GM23338 (cell line): ENCODE data around the gene USP7. TPM values are rescaled to one million over a fixed set of nuclear protein-coding genes. Genes with fewer than 3 reads are reported as not detected.
"Not testable (repeated sequence)": the region's sequence is repeated elsewhere in the genome, so short reads cannot be mapped to it uniquely, and the experiment has no call there.

Experiments used
- ATAC-seq: fragments of 200-7000 bp; cut with Tn5 transposase; 3 replicates; pipeline ENCODE4 v1.9.1; 2020
- DNase-seq: peaks from one replicate; pipeline ENCODE4 v3.0.0-alpha.2; 2015; ENCODE audit warnings: low spot score
- H2AFZ ChIP-seq: fragments of 200-600 bp; sonication (generic); 2 replicates; pipeline ENCODE4 v1.8.0; 2016; ENCODE audit warnings: antibody characterized with exemption, mild to moderate bottlenecking, moderate library complexity
- H3F3A ChIP-seq: fragments of 200-600 bp; sonication (generic); replicated peaks from 2 replicates; pipeline ENCODE4 v1.8.0; 2017; ENCODE audit warnings: antibody characterized with exemption, mixed run types, low read depth
- H3K27ac ChIP-seq: fragments of 200-600 bp; sonication (generic); 2 replicates; pipeline ENCODE4 v1.6.1; 2016; ENCODE audit warnings: low read depth
- H3K27me3 ChIP-seq: fragments of 200-600 bp; sonication (generic); 2 replicates; pipeline ENCODE4 v1.8.0; 2016; ENCODE audit warnings: mild to moderate bottlenecking, mixed run types, moderate library complexity; ENCODE audit not compliant: insufficient read depth
- H3K36me3 ChIP-seq: fragments of 200-600 bp; sonication (generic); 2 replicates; pipeline ENCODE4 v1.8.0; 2016; ENCODE audit warnings: mild to moderate bottlenecking; ENCODE audit not compliant: insufficient read depth
- H3K4me1 ChIP-seq: fragments of 200-600 bp; sonication (generic); 2 replicates; pipeline ENCODE4 v1.8.0; 2016; ENCODE audit warnings: mild to moderate bottlenecking, moderate library complexity; ENCODE audit not compliant: insufficient read depth
- H3K4me2 ChIP-seq: fragments of 200-600 bp; sonication (generic); 2 replicates; pipeline ENCODE4 v1.7.1; 2017; ENCODE audit warnings: mixed run types
- H3K4me3 ChIP-seq: fragments of 200-600 bp; sonication (generic); 2 replicates; pipeline ENCODE4 v1.6.1; 2016; ENCODE audit warnings: mixed run types
- H3K79me2 ChIP-seq: fragments of 200-600 bp; sonication (generic); replicated peaks from 2 replicates; pipeline ENCODE4 v1.8.0; 2017; ENCODE audit warnings: mild to moderate bottlenecking; ENCODE audit not compliant: insufficient read depth
- H3K9me2 ChIP-seq: fragments of 200-600 bp; sonication (generic); 2 replicates; pipeline ENCODE4 v1.8.0; 2017; ENCODE audit not compliant: insufficient read depth
- H4K20me1 ChIP-seq: fragments of 200-600 bp; sonication (generic); replicated peaks from 2 replicates; pipeline ENCODE4 v1.8.0; 2017; ENCODE audit warnings: mild to moderate bottlenecking; ENCODE audit not compliant: insufficient read depth
- H3K27ac Mint-ChIP-seq: 2 replicates; pipeline ENCODE4 v1.8.0; 2020; ENCODE audit warnings: inconsistent platforms, mild to moderate bottlenecking, moderate library complexity, mixed read lengths
- H3K27me3 Mint-ChIP-seq: 3 replicates; pipeline ENCODE4 v1.8.0; 2022; ENCODE audit warnings: low read depth, mild to moderate bottlenecking, moderate library complexity, mixed read lengths, inconsistent platforms; ENCODE audit not compliant: insufficient read depth, poor library complexity
- H3K36me3 Mint-ChIP-seq: 3 replicates; pipeline ENCODE4 v1.8.0; 2021; ENCODE audit warnings: low read depth, mild to moderate bottlenecking, inconsistent platforms, moderate library complexity, mixed read lengths
- H3K4me1 Mint-ChIP-seq: 3 replicates; pipeline ENCODE4 v1.8.0; 2020; ENCODE audit warnings: mild to moderate bottlenecking, inconsistent platforms, mixed read lengths
- H3K4me3 Mint-ChIP-seq: 3 replicates; pipeline ENCODE4 v1.8.0; 2021; ENCODE audit warnings: moderate library complexity, mild to moderate bottlenecking, inconsistent platforms, mixed read lengths
- H3K9me3 Mint-ChIP-seq: 3 replicates; pipeline ENCODE4 v1.8.0; 2020; ENCODE audit warnings: moderate library complexity, mild to moderate bottlenecking, inconsistent platforms, mixed read lengths
- NANOG ChIP-seq: IDR thresholded peaks from 2 replicates; pipeline ENCODE4 v1.6.1; 2016; ENCODE audit warnings: antibody characterized with exemption, borderline replicate concordance
- REST ChIP-seq: IDR thresholded peaks from one replicate; pipeline ENCODE4 v1.6.1; 2018; ENCODE audit warnings: antibody characterized with exemption; ENCODE audit not compliant: unreplicated experiment
- polyA plus RNA-seq: library from polyadenylated mRNA; unstranded; fragments of >200 nt; fragmentation: Nextera tagmentation; extraction: Ambion mirVana; gene quantifications from 2 replicates; pipeline ENCODE4 v1.2.1, GENCODE V29; 2016
- total RNA-seq: library from RNA; depleted of rRNA; stranded (reverse); fragments of >200 nt; shearing (Covaris generic); gene quantifications from 2 replicates; pipeline ENCODE4 v1.2.3, GENCODE V29; 2014
- TF ChIP-seq, protein P1 (sequence below): fragments of 250-450 bp; sonication (Bioruptor Pico); IDR thresholded peaks from 2 replicates; pipeline ENCODE4 v1.5.0; 2020; ENCODE audit warnings: mild to moderate bottlenecking, moderate library complexity

Gene USP7
- total and polyA plus RNA-seq, 2 experiments from 2014 or later, result 42.3 to 130 TPM

DNA sequence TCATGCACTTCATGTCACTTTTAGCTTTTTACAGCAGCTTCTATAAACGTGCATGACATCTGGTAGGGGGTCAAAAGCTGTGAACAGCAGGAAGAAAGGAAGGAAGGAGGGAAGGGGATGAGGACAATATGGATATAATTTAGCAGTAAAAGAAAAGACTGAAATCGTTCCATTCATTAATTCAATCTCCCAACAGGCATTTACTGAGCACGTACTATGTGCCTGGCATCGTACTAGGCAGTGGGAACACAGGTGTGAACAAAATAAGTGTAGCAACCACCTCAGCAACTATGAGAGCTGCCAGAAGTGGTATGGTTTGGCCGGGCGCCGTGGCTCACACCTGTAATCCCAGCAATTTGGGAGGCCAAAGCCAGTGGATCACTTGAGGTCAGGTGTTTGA is 19.1 kb upstream of the USP7 start (continued):
- no peak for TF ChIP-seq REST
- TF ChIP-seq NANOG, result no peak

GRCh38 chr16:8981901-8982300 is 18.2 kb upstream of the USP7 start:
- H4K20me1 ChIP-seq, ATAC-seq, H2AFZ ChIP-seq, H3K4me3 Mint-ChIP-seq, H3K36me3 ChIP-seq, H3K4me1 ChIP-seq, H3F3A ChIP-seq, H3K4me1 Mint-ChIP-seq, H3K79me2 ChIP-seq, DNase-seq, H3K27ac Mint-ChIP-seq, H3K9me2 ChIP-seq, H3K4me3 ChIP-seq, H3K27me3 ChIP-seq, H3K27ac ChIP-seq, H3K4me2 ChIP-seq: not testable (repeated sequence)
- Mint-ChIP-seq H3K9me3 (peaks cover 21% of the 10 kb centered on the region), H3K27me3 (peaks cover 13% of the 10 kb centered on the region), H3K36me3 (peaks cover 13% of the 10 kb centered on the region)

GRCh38 chr16:8976189-8976588 is 12.5 kb upstream of the USP7 start:
- not testable (repeated sequence) for DNase-seq, ATAC-seq, H3K4me1 Mint-ChIP-seq, H3K27me3 ChIP-seq, H3K27ac Mint-ChIP-seq, H3K9me2 ChIP-seq, H3K4me1 ChIP-seq, H3K4me3 Mint-ChIP-seq, H2AFZ ChIP-seq, H3K36me3 ChIP-seq, H3K27ac ChIP-seq, H3K9me3 Mint-ChIP-seq, H3K79me2 ChIP-seq, H3F3A ChIP-seq, H3K36me3 Mint-ChIP-seq, H3K4me2 ChIP-seq, H3K4me3 ChIP-seq, H4K20me1 ChIP-seq, H3K27me3 Mint-ChIP-seq

DNA sequence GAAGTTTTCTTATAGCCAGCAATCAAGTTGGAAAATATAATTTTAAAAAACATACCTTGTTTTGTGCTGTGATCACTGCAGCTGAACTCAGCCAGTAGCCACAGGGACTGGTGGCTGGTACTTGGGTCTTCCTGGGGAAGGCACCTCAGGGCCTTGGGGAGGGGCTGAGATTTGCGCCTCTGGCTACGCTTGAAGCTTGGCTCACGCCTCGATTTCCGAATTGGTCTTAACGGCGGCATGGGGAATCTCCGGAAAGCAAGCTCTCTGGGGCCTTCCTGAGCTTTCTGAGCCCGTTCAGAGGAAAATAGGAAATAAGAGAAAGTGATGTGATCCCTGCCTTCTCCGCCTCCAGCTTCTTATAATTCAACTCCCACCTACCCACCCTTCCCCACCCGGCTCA is 11.3 kb upstream of the USP7 start:
- ATAC-seq, result no peak
- no peaks in the 10 kb centered on the region for H3K27me3 ChIP-seq

More for the DNA sequence above, 11.3 kb upstream of the USP7 start:
- DNase-seq, result no peak
- Histone ChIP-seq H3K79me2 (no peaks in the 10 kb centered on the region), H3K4me3 (no peak overlapping the region), H4K20me1 (no peaks in the 10 kb centered on the region), H3F3A (peaks cover 9% of the 10 kb centered on the region; the same call in 1 of the 2 replicates), H3K36me3 (no peaks in the 10 kb centered on the region), H2AFZ (peak overlapping the region; percentile 90), H3K27ac (no peak overlapping the region), H3K4me1 (peaks cover 6% of the 10 kb centered on the region; the same call in 1 of the 2 replicates), H3K4me2 (peak overlapping the region; percentile 48; the same call in 1 of the 2 replicates), H3K9me2 (no peaks in the 10 kb centered on the region)
- Mint-ChIP-seq H3K9me3 (peaks cover 10% of the 10 kb centered on the region; the same call in 2 of the 3 replicates), H3K4me3 (no peak overlapping the region), H3K36me3 (peaks cover 6% of the 10 kb centered on the region), H3K27ac (no peak overlapping the region), H3K27me3 (no peaks in the 10 kb centered on the region), H3K4me1 (no peaks in the 10 kb centered on the region)
- TF ChIP-seq, protein P1, sequence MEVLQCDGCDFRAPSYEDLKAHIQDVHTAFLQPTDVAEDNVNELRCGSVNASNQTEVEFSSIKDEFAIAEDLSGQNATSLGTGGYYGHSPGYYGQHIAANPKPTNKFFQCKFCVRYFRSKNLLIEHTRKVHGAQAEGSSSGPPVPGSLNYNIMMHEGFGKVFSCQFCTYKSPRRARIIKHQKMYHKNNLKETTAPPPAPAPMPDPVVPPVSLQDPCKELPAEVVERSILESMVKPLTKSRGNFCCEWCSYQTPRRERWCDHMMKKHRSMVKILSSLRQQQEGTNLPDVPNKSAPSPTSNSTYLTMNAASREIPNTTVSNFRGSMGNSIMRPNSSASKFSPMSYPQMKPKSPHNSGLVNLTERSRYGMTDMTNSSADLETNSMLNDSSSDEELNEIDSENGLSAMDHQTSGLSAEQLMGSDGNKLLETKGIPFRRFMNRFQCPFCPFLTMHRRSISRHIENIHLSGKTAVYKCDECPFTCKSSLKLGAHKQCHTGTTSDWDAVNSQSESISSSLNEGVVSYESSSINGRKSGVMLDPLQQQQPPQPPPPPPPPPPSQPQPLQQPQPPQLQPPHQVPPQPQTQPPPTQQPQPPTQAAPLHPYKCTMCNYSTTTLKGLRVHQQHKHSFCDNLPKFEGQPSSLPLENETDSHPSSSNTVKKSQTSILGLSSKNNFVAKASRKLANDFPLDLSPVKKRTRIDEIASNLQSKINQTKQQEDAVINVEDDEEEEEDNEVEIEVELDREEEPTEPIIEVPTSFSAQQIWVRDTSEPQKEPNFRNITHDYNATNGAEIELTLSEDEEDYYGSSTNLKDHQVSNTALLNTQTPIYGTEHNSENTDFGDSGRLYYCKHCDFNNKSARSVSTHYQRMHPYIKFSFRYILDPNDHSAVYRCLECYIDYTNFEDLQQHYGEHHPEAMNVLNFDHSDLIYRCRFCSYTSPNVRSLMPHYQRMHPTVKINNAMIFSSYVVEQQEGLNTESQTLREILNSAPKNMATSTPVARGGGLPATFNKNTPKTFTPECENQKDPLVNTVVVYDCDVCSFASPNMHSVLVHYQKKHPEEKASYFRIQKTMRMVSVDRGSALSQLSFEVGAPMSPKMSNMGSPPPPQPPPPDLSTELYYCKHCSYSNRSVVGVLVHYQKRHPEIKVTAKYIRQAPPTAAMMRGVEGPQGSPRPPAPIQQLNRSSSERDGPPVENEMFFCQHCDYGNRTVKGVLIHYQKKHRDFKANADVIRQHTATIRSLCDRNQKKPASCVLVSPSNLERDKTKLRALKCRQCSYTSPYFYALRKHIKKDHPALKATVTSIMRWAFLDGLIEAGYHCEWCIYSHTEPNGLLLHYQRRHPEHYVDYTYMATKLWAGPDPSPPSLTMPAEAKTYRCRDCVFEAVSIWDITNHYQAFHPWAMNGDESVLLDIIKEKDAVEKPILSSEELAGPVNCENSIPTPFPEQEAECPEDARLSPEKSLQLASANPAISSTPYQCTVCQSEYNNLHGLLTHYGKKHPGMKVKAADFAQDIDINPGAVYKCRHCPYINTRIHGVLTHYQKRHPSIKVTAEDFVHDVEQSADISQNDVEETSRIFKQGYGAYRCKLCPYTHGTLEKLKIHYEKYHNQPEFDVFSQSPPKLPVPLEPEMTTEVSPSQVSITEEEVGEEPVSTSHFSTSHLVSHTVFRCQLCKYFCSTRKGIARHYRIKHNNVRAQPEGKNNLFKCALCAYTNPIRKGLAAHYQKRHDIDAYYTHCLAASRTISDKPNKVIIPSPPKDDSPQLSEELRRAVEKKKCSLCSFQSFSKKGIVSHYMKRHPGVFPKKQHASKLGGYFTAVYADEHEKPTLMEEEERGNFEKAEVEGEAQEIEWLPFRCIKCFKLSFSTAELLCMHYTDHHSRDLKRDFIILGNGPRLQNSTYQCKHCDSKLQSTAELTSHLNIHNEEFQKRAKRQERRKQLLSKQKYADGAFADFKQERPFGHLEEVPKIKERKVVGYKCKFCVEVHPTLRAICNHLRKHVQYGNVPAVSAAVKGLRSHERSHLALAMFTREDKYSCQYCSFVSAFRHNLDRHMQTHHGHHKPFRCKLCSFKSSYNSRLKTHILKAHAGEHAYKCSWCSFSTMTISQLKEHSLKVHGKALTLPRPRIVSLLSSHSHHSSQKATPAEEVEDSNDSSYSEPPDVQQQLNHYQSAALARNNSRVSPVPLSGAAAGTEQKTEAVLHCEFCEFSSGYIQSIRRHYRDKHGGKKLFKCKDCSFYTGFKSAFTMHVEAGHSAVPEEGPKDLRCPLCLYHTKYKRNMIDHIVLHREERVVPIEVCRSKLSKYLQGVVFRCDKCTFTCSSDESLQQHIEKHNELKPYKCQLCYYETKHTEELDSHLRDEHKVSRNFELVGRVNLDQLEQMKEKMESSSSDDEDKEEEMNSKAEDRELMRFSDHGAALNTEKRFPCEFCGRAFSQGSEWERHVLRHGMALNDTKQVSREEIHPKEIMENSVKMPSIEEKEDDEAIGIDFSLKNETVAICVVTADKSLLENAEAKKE (CRISPR knock-in tag), result no peak
